ENCODE data around the gene ETV2.

DNA sequence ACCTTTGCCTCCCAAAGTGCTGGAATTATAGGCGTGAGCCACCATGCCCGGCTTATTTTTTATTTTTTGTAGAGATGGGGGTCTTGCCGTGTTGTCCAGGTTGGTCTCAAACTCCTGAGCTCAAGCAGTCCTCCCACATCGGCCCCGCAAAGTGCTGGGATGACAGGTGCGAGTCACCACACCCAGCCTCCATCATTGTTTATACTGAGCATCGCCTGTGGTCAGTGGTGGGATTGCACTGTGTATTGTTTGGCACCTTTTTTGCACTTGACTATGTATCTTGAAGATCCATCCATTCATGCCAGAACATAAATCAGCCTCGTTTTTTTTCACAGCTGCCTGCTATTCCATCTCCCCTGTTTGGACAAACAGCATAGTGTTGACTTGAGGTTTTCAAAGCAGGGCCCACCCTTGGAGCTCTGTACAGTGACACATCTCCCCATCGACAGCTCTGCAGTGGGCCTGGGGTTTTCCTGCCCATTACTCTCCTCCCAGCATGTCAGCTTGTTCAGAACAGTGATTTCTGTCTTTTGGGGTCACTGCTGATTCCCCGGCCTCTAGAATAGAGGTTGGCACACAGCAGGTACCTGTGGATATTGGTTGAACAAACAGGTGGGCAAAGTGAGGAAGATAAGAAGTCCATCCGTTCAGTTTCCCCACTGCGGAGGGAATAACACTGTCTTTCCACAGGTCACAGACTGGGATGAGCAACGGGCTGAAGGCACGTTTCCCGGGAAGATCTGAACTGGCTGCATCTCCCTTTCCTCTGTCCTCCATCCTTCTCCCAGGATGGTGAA, 16.6 kb downstream of the ETV2 start:
- TF ChIP-seq EZH2phosphoT487 (IDR thresholded peaks at IDR 0.05; ENCODE audit: insufficient read depth, low read depth) (no peak), EZH2 (IDR thresholded peaks at IDR 0.05; ENCODE audit: insufficient read depth, poor library complexity, severe bottlenecking) (no peak)

All from GM23248 (cell line).